ENCODE results near the gene PAQR5. TPM values are rescaled to one million over a fixed set of nuclear protein-coding genes. Genes with fewer than 3 reads are reported as not detected.

The PAQR5 gene
- 0.53 and 3.6 TPM in 2 replicates for total RNA-seq

- no peak for FAIRE-seq
- no peak for DNase-seq (ENCODE audit: low read depth)
- Histone ChIP-seq H3K36me3 (ENCODE audit: control insufficient read depth, insufficient read depth, low read length) (no peaks in the 10 kb centered on the region), H3K4me3 (ENCODE audit: low read depth, low read length) (peak within 1 kb of the TSS; percentile 43), H3K27me3 (ENCODE audit: control insufficient read depth, insufficient read depth, low read length) (peaks cover 10% of the 10 kb centered on the region)
- no peak for TF ChIP-seq CTCF (IDR thresholded peaks at IDR 0.05; ENCODE audit: insufficient read depth, low read length, severe bottlenecking)
These were observed at the start of gene PAQR5 for GRCh38 chr15:69298697-69299441. Gene PAQR5 (plus strand): TSS chr15:69298912. CDS start chr15:69360081, 61,169 bp downstream.

DNA sequence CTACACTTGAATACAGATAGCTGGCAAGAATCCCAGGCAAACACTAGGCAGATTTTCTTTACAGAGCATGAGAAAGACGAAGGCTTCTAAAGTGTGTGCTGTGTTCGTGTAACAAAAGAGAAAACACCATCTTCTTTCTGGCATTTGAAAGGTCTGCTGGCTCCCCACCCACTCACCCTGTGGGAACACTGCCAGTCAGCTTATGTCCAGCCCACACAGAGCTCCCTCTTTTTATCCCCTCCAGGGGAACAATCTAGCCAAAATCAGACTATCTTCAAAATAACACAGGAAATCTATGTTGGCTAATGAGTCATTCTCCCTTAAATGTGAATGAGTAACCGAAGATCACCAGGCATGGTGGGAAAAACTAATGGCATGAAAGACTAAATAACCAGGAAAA, 45.6 kb upstream of the PAQR5 start:
- TF ChIP-seq CTCF (IDR thresholded peaks at IDR 0.05; ENCODE audit: insufficient read depth, low read length, severe bottlenecking) = no peak
- H3K36me3 ChIP-seq (ENCODE audit: control insufficient read depth, insufficient read depth, low read length) = no peaks in the 10 kb centered on the region
- no peak overlapping the region for H3K4me3 ChIP-seq (ENCODE audit: low read depth, low read length)
- DNase-seq (ENCODE audit: low read depth) (peak; percentile 90), FAIRE-seq (no peak)
- no peaks in the 10 kb centered on the region for H3K27me3 ChIP-seq (ENCODE audit: control insufficient read depth, insufficient read depth, low read length)

GRCh38 chr15:69265347-69265955, 33.3 kb upstream of the PAQR5 start:
- peak; percentile 55 for DNase-seq (ENCODE audit: low read depth)

DNA sequence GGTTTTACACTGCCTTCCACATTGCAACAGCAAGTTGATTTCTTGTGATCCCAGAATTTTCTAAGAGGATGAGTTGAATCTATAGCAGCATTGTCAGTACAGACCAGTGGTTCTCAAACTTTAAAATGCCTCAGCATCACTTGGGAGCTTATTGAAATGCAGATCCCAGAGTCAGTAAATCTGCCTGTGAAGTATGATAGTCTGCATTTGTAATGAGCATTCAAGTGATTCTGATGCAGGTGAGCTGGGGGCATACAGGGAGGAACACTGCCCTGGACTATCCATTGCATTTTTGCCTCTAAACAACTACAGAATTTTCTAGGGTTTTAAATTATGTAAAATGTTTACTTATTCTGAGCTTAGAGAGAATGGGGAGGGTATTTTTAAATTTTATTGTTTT, 27.5 kb upstream of the PAQR5 start:
- FAIRE-seq (no peak), DNase-seq (ENCODE audit: low read depth) (no peak)
- TF ChIP-seq CTCF (IDR thresholded peaks at IDR 0.05; ENCODE audit: insufficient read depth, low read length, severe bottlenecking) = no peak

More at GRCh38 chr15:69265347-69265955, 33.3 kb upstream of the PAQR5 start:
- Histone ChIP-seq H3K27me3 (ENCODE audit: control insufficient read depth, insufficient read depth, low read length) (no peaks in the 10 kb centered on the region), H3K36me3 (ENCODE audit: control insufficient read depth, insufficient read depth, low read length) (peaks cover 2% of the 10 kb centered on the region), H3K4me3 (ENCODE audit: low read depth, low read length) (no peak overlapping the region)
- FAIRE-seq = no peak
- peak; percentile 40 for TF ChIP-seq CTCF (IDR thresholded peaks at IDR 0.05; ENCODE audit: insufficient read depth, low read length, severe bottlenecking)

DNA sequence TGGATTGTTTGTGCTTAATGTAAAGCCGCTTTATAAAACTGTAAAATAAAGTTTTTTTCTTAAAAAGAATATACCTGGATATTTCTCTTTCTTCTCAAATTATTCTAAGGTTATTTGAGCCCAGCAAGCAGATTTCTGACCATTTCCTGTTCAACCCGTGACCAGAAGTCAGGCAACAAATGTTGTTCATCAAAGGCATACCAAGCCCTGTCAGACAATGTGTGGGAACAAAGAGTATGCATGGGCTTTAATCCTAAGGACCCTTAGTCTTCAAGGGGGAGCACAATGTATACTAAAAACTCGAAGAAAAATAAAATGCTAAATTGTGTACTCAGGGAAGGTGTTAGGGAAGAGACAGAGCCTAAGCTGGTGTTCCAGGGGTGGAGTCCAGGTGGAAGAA, 26.6 kb upstream of the PAQR5 start:
- FAIRE-seq = no peak
- no peak overlapping the region for H3K4me3 ChIP-seq (ENCODE audit: low read depth, low read length)
- peaks cover 2% of the 10 kb centered on the region for H3K36me3 ChIP-seq (ENCODE audit: control insufficient read depth, insufficient read depth, low read length)
- DNase-seq (ENCODE audit: low read depth) = no peak
- TF ChIP-seq CTCF (IDR thresholded peaks at IDR 0.05; ENCODE audit: insufficient read depth, low read length, severe bottlenecking) = no peak
- H3K27me3 ChIP-seq (ENCODE audit: control insufficient read depth, insufficient read depth, low read length) = no peaks in the 10 kb centered on the region

More for the DNA sequence above, 27.5 kb upstream of the PAQR5 start:
- Histone ChIP-seq H3K4me3 (ENCODE audit: low read depth, low read length) (no peak overlapping the region), H3K36me3 (ENCODE audit: control insufficient read depth, insufficient read depth, low read length) (peaks cover 2% of the 10 kb centered on the region), H3K27me3 (ENCODE audit: control insufficient read depth, insufficient read depth, low read length) (no peaks in the 10 kb centered on the region)

Data from bronchial epithelial cell (primary cell).